Subcutaneous adipose tissue (tissue), 4 donors: ENCODE data around the gene CAMTA1. TPM values are rescaled to one million over a fixed set of nuclear protein-coding genes. Genes with fewer than 3 reads are reported as not detected.

Source experiments
- CTCF ChIP-seq: fragments of 450-650 bp; IDR thresholded peaks from one replicate; pipeline ENCODE4 v1.5.1; 2016; ENCODE audit warnings: low read depth, mild to moderate bottlenecking, control low read depth, antibody characterized with exemption, moderate library complexity
- total RNA-seq, 4 donors: library from RNA; depleted of rRNA; stranded (reverse); fragments of >200 nt; gene quantifications; one replicate each; pipeline ENCODE4 v1.1.0, GENCODE V29; 2016

The CAMTA1 gene
- total RNA-seq, 4 donors from 2014 or later: 58.6 to 82.5 (median 78.0) TPM

GRCh38 chr1:7208647-7209180, 423.5 kb downstream of the CAMTA1 start:
- TF ChIP-seq CTCF: no peak

- TF ChIP-seq CTCF: no peak
These were observed 424.1 kb downstream of the CAMTA1 start for GRCh38 chr1:7209336-7209735.

GRCh38 chr1:7218210-7218832, 433.1 kb downstream of the CAMTA1 start:
- no peak for TF ChIP-seq CTCF

- no peak for TF ChIP-seq CTCF
These were observed 433.8 kb downstream of the CAMTA1 start for GRCh38 chr1:7219031-7219430.

- TF ChIP-seq CTCF: no peak
These were observed 434.8 kb downstream of the CAMTA1 start for GRCh38 chr1:7220007-7220406.

- TF ChIP-seq CTCF: no peak
These were observed 435.5 kb downstream of the CAMTA1 start for GRCh38 chr1:7220712-7221252.

GRCh38 chr1:7221826-7222694, 436.8 kb downstream of the CAMTA1 start:
- TF ChIP-seq CTCF: no peak
